Measurements from ENCODE around the gene RAP1GAP2.

DNA sequence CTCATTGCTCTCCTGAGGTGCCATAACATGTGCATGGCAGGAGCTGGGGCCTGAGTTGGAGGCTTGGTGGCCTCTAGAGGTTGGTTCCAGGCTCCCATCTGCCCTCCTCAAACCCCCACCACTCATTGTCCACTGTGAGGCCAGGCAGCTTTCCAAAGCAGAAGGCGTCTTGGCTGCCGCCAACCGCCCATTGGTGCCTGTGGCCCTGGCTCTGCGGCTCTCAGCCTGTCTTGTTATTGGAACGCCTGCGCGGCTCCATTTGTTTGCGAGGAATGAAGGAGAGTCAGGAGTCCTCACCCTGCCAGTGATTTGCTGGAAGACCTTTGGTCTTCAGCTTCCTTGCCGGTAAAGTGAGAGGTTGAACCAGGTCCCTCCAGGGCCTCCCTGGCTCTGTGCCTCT lies 223.5 kb downstream of the RAP1GAP2 start:
- TF ChIP-seq POLR2A (IDR thresholded peaks at IDR 0.05; ENCODE audit: control extremely low read depth in 1 of 2, low read depth in 2 of 2, low read length in 2 of 2), result no peak
- TF ChIP-seq, protein P1, sequence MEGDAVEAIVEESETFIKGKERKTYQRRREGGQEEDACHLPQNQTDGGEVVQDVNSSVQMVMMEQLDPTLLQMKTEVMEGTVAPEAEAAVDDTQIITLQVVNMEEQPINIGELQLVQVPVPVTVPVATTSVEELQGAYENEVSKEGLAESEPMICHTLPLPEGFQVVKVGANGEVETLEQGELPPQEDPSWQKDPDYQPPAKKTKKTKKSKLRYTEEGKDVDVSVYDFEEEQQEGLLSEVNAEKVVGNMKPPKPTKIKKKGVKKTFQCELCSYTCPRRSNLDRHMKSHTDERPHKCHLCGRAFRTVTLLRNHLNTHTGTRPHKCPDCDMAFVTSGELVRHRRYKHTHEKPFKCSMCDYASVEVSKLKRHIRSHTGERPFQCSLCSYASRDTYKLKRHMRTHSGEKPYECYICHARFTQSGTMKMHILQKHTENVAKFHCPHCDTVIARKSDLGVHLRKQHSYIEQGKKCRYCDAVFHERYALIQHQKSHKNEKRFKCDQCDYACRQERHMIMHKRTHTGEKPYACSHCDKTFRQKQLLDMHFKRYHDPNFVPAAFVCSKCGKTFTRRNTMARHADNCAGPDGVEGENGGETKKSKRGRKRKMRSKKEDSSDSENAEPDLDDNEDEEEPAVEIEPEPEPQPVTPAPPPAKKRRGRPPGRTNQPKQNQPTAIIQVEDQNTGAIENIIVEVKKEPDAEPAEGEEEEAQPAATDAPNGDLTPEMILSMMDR (IDR thresholded peaks at IDR 0.05; ENCODE audit: control extremely low read depth in 1 of 3, insufficient read depth in 1 of 3, low read depth in 1 of 3, low read length in 3 of 3), result no peak
- no peak for TF ChIP-seq EP300 (IDR thresholded peaks at IDR 0.05; ENCODE audit: borderline replicate concordance in 1 of 2, low read depth in 2 of 2, low read length in 2 of 2)
